NB4 (cell line): Measurements from ENCODE around the gene CHRD.

ENCODE experiments used
- DNase-seq: peaks from one replicate; pipeline ENCODE4 v3.0.0; 2010; ENCODE audit warnings: low read depth
- H3K4me3 ChIP-seq: one replicate; pipeline ENCODE4 v1.5.1; 2011; ENCODE audit warnings: mild to moderate bottlenecking, low read depth, low read length, moderate library complexity
- CTCF ChIP-seq: IDR thresholded peaks from one replicate; pipeline ENCODE4 v1.5.1; 2012; ENCODE audit warnings: low read depth, low read length
- MAX ChIP-seq: IDR thresholded peaks from 2 replicates; pipeline ENCODE4 v1.6.1; 2011; ENCODE audit warnings: low read depth, low read length
- MYC ChIP-seq: IDR thresholded peaks from 2 replicates; pipeline ENCODE4 v1.6.1; 2011; ENCODE audit warnings: low read depth, low read length
- POLR2A ChIP-seq: IDR thresholded peaks from 2 replicates; pipeline ENCODE4 v1.6.1; 2011; ENCODE audit warnings: mild to moderate bottlenecking; ENCODE audit not compliant: insufficient read length; ENCODE audit errors: extremely low read depth

The CHRD gene

GRCh38 chr3:184388164-184388935 is 8.5 kb downstream of the CHRD start:
- DNase-seq = no peak
- no peak overlapping the region for H3K4me3 ChIP-seq
- TF ChIP-seq MAX = no peak
- TF ChIP-seq CTCF = no peak
- TF ChIP-seq POLR2A = no peak
- no peak for TF ChIP-seq MYC

GRCh38 chr3:184388936-184389230 is 9.0 kb downstream of the CHRD start:
- DNase-seq = no peak
- TF ChIP-seq POLR2A = no peak
- TF ChIP-seq MAX = no peak
- no peak for TF ChIP-seq CTCF
- TF ChIP-seq MYC = no peak

GRCh38 chr3:184389384-184389783 is 9.5 kb downstream of the CHRD start:
- H3K4me3 ChIP-seq = no peak overlapping the region
- DNase-seq = no peak
- TF ChIP-seq MYC (no peak), CTCF (no peak), MAX (no peak), POLR2A (no peak)

More at GRCh38 chr3:184388936-184389230, 9.0 kb downstream of the CHRD start:
- no peak overlapping the region for H3K4me3 ChIP-seq

- TF ChIP-seq MAX (no peak), POLR2A (no peak), MYC (no peak), CTCF (no peak)
- H3K4me3 ChIP-seq = no peak overlapping the region
- no peak for DNase-seq
Observed at GRCh38 chr3:184389935-184390528, 10.2 kb downstream of the CHRD start.

- DNase-seq = no peak
Observed at GRCh38 chr3:184391266-184391665, 11.4 kb downstream of the CHRD start.

More at GRCh38 chr3:184391266-184391665, 11.4 kb downstream of the CHRD start:
- no peak overlapping the region for H3K4me3 ChIP-seq
- TF ChIP-seq POLR2A (no peak), MYC (no peak), MAX (no peak), CTCF (no peak)
